Measurements from ENCODE around the gene LPP.

LPP gene

GRCh38 chr3:188309437-188310269 lies 155.7 kb downstream of the LPP start:
- no peak for TF ChIP-seq CTCF (IDR thresholded peaks at IDR 0.05; ENCODE audit: control extremely low read depth, extremely low read depth, low read depth, missing control alignments)
- ChIA-PET CTCF (no interaction called here), POLR2A (no interaction called here)
- DNase-seq (ENCODE audit: extremely low spot score): peak; percentile 45

- ChIA-PET CTCF (no interaction called here), POLR2A (no interaction called here)
- no peak for DNase-seq (ENCODE audit: extremely low spot score)
- TF ChIP-seq CTCF (IDR thresholded peaks at IDR 0.05; ENCODE audit: control extremely low read depth, extremely low read depth, low read depth, missing control alignments): no peak
These were observed 156.3 kb downstream of the LPP start for GRCh38 chr3:188310270-188310710.

- POLR2A ChIA-PET: no interaction called here
- TF ChIP-seq CTCF (IDR thresholded peaks at IDR 0.05; ENCODE audit: control extremely low read depth, extremely low read depth, low read depth, missing control alignments): no peak
These were observed 161.6 kb downstream of the LPP start for GRCh38 chr3:188315553-188315952.

GRCh38 chr3:188316021-188316722 lies 162.2 kb downstream of the LPP start:
- ChIA-PET CTCF (no interaction called here), POLR2A (no interaction called here)
- no peak for TF ChIP-seq CTCF (IDR thresholded peaks at IDR 0.05; ENCODE audit: control extremely low read depth, extremely low read depth, low read depth, missing control alignments)
- no peak for DNase-seq (ENCODE audit: extremely low spot score)

More at GRCh38 chr3:188315553-188315952, 161.6 kb downstream of the LPP start:
- no peak for DNase-seq (ENCODE audit: extremely low spot score)
- CTCF ChIA-PET: interaction anchor here (1.1 kb wide), 1 partner anchor 26 kb away, joined by 3 read pairs; no protein-coding TSS in a partner anchor

- DNase-seq (ENCODE audit: extremely low spot score): no peak
- POLR2A ChIA-PET: no interaction called here
- no peak for TF ChIP-seq CTCF (IDR thresholded peaks at IDR 0.05; ENCODE audit: control extremely low read depth, extremely low read depth, low read depth, missing control alignments)
- CTCF ChIA-PET: no interaction called here
These were observed 162.7 kb downstream of the LPP start for GRCh38 chr3:188316723-188317070.

- TF ChIP-seq CTCF (IDR thresholded peaks at IDR 0.05; ENCODE audit: control extremely low read depth, extremely low read depth, low read depth, missing control alignments): no peak
- DNase-seq (ENCODE audit: extremely low spot score): no peak
- CTCF ChIA-PET: no interaction called here
- POLR2A ChIA-PET: no interaction called here
These were observed 165.6 kb downstream of the LPP start for GRCh38 chr3:188319569-188319968.
